ENCODE measurements around the gene FARSB.

The FARSB gene

GRCh38 chr2:222672068-222672401 lies 16.1 kb upstream of the FARSB start:
- TF ChIP-seq GATA3 (IDR thresholded peaks at IDR 0.05; ENCODE audit: low read depth, low read length) (no peak), GATA2 (IDR thresholded peaks at IDR 0.05; ENCODE audit: low read depth, low read length) (no peak)

GRCh38 chr2:222671259-222672067 lies 15.6 kb upstream of the FARSB start, which contains the start of gene MOGAT1:
Gene MOGAT1 (plus strand): TSS chr2:222671658. CDS start chr2:222671786, 128 bp downstream.
- TF ChIP-seq GATA3 (IDR thresholded peaks at IDR 0.05; ENCODE audit: low read depth, low read length) (no peak), GATA2 (IDR thresholded peaks at IDR 0.05; ENCODE audit: low read depth, low read length) (no peak)

GRCh38 chr2:222670191-222671038 lies 14.5 kb upstream of the FARSB start:
- TF ChIP-seq GATA3 (IDR thresholded peaks at IDR 0.05; ENCODE audit: low read depth, low read length) (no peak), GATA2 (IDR thresholded peaks at IDR 0.05; ENCODE audit: low read depth, low read length) (no peak)

- no peak for TF ChIP-seq GATA2 (IDR thresholded peaks at IDR 0.05; ENCODE audit: low read depth, low read length)
- no peak for TF ChIP-seq GATA3 (IDR thresholded peaks at IDR 0.05; ENCODE audit: low read depth, low read length)
These were observed 13.5 kb upstream of the FARSB start for GRCh38 chr2:222669353-222669752.

- TF ChIP-seq GATA2 (IDR thresholded peaks at IDR 0.05; ENCODE audit: low read depth, low read length) (no peak), GATA3 (IDR thresholded peaks at IDR 0.05; ENCODE audit: low read depth, low read length) (no peak)
These were observed 12.7 kb upstream of the FARSB start for GRCh38 chr2:222668494-222669154.

GRCh38 chr2:222663479-222663878 lies 7.6 kb upstream of the FARSB start:
- no peak for TF ChIP-seq GATA2 (IDR thresholded peaks at IDR 0.05; ENCODE audit: low read depth, low read length)
- TF ChIP-seq GATA3 (IDR thresholded peaks at IDR 0.05; ENCODE audit: low read depth, low read length) = no peak

- TF ChIP-seq GATA3 (IDR thresholded peaks at IDR 0.05; ENCODE audit: low read depth, low read length) = no peak
These were observed 894 bp upstream of the FARSB start for GRCh38 chr2:222656526-222657446.

GRCh38 chr2:222653280-222653679 lies 2.6 kb downstream of the FARSB start:
- TF ChIP-seq GATA2 (IDR thresholded peaks at IDR 0.05; ENCODE audit: low read depth, low read length) (no peak), GATA3 (IDR thresholded peaks at IDR 0.05; ENCODE audit: low read depth, low read length) (no peak)

- TF ChIP-seq GATA2 (IDR thresholded peaks at IDR 0.05; ENCODE audit: low read depth, low read length) = no peak
- no peak for TF ChIP-seq GATA3 (IDR thresholded peaks at IDR 0.05; ENCODE audit: low read depth, low read length)
These were observed 3.2 kb downstream of the FARSB start for GRCh38 chr2:222652491-222653255.

- TF ChIP-seq GATA2 (IDR thresholded peaks at IDR 0.05; ENCODE audit: low read depth, low read length) = no peak
- no peak for TF ChIP-seq GATA3 (IDR thresholded peaks at IDR 0.05; ENCODE audit: low read depth, low read length)
These were observed 4.0 kb downstream of the FARSB start for GRCh38 chr2:222651718-222652418.

- TF ChIP-seq GATA2 (IDR thresholded peaks at IDR 0.05; ENCODE audit: low read depth, low read length) (no peak), GATA3 (IDR thresholded peaks at IDR 0.05; ENCODE audit: low read depth, low read length) (no peak)
These were observed 6.1 kb downstream of the FARSB start for GRCh38 chr2:222649801-222650200.

GRCh38 chr2:222646008-222646407 lies 9.9 kb downstream of the FARSB start:
- TF ChIP-seq GATA2 (IDR thresholded peaks at IDR 0.05; ENCODE audit: low read depth, low read length) (no peak), GATA3 (IDR thresholded peaks at IDR 0.05; ENCODE audit: low read depth, low read length) (no peak)
